HL-60 (cell line): ENCODE results near the gene ATP10A.

Experiments
- TF ChIP-seq, protein P1 (sequence below): IDR thresholded peaks from one replicate; pipeline ENCODE4 v1.5.1; 2011; ENCODE audit warnings: low read length, control low read depth, inconsistent platforms; ENCODE audit not compliant: insufficient read depth
- TF ChIP-seq, protein P2 (sequence below): IDR thresholded peaks from 2 replicates; pipeline ENCODE4 v1.6.1; 2012; ENCODE audit warnings: low read depth; ENCODE audit not compliant: insufficient replicate concordance

DNA sequence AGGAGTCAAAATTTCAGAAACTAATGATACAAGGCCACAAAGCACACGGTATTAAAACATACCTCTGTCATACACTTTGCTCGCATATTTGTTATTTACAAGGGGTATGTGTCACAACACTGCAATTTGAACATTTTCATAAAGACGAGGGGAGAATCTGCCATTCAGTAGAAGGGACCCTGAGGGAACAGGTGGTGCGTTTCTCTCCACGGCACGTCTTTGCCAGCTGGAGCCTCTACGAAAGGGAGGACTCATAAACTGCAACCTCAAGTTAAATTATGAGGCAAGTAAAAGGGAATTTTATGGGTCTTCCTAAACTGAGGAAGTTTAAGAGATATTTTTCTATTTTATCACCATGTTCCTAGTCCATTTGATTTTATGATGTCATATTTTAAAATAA lies 19.1 kb downstream of the ATP10A start:
- TF ChIP-seq, protein P1, sequence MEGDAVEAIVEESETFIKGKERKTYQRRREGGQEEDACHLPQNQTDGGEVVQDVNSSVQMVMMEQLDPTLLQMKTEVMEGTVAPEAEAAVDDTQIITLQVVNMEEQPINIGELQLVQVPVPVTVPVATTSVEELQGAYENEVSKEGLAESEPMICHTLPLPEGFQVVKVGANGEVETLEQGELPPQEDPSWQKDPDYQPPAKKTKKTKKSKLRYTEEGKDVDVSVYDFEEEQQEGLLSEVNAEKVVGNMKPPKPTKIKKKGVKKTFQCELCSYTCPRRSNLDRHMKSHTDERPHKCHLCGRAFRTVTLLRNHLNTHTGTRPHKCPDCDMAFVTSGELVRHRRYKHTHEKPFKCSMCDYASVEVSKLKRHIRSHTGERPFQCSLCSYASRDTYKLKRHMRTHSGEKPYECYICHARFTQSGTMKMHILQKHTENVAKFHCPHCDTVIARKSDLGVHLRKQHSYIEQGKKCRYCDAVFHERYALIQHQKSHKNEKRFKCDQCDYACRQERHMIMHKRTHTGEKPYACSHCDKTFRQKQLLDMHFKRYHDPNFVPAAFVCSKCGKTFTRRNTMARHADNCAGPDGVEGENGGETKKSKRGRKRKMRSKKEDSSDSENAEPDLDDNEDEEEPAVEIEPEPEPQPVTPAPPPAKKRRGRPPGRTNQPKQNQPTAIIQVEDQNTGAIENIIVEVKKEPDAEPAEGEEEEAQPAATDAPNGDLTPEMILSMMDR, result no peak
- TF ChIP-seq, protein P2, sequence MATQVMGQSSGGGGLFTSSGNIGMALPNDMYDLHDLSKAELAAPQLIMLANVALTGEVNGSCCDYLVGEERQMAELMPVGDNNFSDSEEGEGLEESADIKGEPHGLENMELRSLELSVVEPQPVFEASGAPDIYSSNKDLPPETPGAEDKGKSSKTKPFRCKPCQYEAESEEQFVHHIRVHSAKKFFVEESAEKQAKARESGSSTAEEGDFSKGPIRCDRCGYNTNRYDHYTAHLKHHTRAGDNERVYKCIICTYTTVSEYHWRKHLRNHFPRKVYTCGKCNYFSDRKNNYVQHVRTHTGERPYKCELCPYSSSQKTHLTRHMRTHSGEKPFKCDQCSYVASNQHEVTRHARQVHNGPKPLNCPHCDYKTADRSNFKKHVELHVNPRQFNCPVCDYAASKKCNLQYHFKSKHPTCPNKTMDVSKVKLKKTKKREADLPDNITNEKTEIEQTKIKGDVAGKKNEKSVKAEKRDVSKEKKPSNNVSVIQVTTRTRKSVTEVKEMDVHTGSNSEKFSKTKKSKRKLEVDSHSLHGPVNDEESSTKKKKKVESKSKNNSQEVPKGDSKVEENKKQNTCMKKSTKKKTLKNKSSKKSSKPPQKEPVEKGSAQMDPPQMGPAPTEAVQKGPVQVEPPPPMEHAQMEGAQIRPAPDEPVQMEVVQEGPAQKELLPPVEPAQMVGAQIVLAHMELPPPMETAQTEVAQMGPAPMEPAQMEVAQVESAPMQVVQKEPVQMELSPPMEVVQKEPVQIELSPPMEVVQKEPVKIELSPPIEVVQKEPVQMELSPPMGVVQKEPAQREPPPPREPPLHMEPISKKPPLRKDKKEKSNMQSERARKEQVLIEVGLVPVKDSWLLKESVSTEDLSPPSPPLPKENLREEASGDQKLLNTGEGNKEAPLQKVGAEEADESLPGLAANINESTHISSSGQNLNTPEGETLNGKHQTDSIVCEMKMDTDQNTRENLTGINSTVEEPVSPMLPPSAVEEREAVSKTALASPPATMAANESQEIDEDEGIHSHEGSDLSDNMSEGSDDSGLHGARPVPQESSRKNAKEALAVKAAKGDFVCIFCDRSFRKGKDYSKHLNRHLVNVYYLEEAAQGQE, result no peak
